ENCODE results near the gene RNF149.

DNA sequence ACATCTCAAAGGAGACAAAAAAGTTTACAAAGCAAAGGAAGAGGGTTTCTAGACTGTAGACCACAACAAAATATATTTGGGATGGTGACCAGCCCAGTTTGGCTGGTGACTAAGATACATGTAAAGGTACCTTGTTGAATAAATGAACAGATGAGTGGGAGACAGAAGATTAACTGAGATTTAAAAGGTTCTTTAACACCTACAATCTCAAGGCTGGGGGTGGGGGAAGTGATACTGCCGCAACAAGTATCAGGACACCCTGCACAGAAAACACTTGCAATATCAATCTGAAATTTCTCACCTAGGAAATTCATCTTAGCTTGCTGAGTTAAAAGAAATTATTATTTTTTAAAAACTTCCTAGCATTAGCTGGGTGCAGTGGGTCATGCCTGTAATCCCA, 8.3 kb downstream of the RNF149 start:
- TF ChIP-seq POLR2A (IDR thresholded peaks at IDR 0.05), result no peak
- TF ChIP-seq, protein P1, sequence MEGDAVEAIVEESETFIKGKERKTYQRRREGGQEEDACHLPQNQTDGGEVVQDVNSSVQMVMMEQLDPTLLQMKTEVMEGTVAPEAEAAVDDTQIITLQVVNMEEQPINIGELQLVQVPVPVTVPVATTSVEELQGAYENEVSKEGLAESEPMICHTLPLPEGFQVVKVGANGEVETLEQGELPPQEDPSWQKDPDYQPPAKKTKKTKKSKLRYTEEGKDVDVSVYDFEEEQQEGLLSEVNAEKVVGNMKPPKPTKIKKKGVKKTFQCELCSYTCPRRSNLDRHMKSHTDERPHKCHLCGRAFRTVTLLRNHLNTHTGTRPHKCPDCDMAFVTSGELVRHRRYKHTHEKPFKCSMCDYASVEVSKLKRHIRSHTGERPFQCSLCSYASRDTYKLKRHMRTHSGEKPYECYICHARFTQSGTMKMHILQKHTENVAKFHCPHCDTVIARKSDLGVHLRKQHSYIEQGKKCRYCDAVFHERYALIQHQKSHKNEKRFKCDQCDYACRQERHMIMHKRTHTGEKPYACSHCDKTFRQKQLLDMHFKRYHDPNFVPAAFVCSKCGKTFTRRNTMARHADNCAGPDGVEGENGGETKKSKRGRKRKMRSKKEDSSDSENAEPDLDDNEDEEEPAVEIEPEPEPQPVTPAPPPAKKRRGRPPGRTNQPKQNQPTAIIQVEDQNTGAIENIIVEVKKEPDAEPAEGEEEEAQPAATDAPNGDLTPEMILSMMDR (IDR thresholded peaks at IDR 0.05), result no peak
